GM19193 (cell line): ENCODE measurements around the gene RAB37.

Experiments
- POLR2A ChIP-seq: IDR thresholded peaks from 4 replicates; pipeline ENCODE4 v1.6.1; 2011; ENCODE audit not compliant: insufficient read depth, insufficient read length; ENCODE audit errors: extremely low read depth

RAB37 gene

DNA sequence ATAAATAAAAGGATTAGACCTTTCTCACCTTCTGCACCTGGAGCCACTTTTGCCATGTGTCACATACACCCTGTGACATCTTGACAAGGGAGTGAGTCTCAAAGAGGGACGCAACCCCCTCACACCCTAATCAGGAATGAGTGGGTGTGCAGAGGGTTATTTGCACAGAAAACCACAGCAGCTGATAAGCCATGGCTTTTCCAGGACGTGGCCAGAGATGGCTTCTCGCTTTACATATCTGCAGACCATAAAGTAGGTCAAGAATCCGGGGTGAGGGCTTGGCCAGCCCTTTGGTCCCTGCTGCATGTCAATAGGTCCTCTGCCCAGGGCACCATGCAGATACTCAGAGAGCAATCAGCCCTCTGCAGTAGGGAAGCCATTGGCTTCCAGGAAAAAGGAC, 21.9 kb upstream of the RAB37 start:
- TF ChIP-seq POLR2A, result no peak

DNA sequence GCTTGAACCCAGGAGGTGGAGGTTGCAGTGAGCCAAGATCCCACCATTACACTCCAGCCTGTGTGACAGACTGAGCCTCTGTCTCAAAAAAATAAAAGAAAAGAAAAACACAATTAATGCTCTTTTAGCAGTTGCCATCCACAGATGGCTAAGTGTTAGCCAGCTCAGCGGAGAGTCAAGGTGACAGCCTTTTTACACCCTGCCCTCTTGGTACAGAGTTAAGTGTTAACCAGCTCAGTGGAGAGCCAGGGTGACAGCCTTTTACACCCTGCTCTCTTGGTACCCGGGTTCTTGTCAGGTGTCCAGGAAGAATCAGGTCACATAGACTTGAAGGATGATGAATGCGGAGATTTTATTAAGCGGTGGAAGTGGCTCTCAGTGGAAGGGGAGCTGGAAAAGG, 16.6 kb upstream of the RAB37 start:
- no peak for TF ChIP-seq POLR2A

DNA sequence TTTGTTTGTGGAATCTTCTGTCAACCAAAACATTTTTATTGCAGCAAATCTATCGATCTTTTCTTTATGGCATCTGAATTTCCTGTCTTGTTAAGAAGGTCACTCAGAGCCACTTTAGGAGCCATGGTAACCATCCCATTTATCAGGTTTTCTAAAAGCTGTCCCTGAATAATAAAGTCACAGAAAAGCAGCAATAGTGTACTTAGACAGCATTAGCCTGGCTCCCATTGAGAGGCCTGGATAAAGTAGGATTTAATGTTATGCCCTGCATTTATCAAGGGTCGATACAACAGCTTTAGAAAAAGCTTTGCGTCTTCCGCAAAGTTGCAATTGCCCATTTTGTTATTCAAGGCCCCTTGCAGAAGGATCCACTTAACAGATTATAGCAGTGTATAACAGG, 14.3 kb upstream of the RAB37 start:
- no peak for TF ChIP-seq POLR2A

DNA sequence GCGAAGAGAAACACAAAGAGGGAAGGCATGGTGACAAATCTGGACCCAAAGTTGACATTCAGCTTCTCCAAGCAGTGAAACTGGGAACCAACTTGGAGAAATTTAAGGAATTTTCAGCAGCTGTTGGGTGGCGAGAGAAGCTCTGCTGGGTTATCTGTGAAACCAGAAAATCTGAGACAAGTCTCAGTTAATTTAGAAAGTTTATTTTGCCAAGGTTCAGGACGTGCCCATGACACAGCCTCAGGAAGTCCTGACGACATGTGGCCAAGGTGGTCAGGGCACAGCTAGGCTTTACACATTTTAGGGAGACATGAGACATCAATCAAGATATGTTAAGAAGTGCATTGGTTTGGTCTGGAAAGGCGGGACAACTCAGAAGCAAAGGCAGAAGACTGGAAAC, 13.2 kb upstream of the RAB37 start:
- TF ChIP-seq POLR2A, result no peak

DNA sequence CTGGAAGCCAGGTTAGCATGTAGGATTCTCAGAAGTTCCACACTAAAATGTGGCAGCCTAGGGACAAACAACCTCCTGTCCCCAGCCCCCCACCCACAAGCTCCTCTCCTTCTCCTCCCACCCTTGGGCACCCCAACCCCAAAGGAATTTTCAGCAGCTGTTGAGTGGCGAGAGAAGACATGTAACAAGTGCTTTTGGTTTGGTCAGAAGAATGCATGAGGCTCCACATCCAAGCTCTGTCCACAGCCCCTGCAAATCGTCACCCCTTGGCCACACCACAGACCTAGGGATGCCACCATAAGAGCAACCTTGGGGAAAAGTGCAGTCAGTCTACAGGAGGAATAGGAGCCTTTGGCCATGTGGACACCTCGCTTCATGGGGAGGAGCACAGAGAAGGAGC, 11.9 kb upstream of the RAB37 start:
- no peak for TF ChIP-seq POLR2A

DNA sequence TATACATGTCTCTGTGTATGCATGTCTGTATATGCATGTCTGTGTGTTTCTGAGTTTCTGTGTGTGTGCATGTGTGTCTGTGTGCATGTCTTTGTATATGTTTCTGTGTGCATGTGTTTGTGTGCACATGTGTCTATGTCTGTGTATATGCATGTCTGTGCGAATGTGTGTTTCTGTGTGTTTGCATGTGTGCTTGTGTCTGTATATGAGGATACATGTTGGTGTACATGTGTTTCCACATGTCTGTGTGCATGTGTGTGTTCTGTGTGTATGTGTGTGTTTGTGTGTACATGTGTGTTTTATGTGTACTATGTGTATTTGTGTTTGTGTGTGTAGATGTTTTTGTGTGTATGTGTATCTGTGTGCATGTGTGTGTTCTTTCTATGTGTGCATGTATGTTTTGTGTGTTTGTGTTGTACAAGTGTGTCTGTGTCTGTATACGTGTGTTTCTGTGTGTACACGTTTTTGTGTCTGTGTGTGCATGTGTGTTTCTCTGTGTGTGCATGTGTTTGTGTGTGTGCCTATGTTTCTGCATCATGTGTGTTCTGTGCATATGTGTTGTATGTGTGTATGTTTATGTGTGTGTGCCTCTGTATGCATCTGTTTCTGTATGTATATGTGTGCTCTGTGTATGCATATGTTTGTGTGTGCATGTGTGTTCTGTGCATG, 8.9 kb upstream of the RAB37 start:
- TF ChIP-seq POLR2A, result no peak

DNA sequence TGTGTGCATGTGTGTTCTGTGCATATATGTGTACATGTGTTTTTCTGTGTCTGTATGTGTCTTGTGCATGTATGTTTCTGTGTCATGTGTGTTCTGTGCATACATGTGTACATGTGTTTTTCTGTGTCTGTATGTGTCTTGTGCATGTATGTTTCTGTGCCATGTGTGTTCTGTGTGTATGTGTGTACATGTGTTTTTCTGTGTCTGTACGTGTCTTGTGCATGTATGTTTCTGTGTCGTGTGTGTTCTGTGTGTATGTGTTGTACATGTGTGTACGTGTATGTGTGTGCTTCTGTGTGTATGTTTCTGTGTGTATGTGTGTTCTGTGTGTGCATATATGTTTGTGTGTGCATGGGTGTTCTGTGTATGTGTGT, 8.4 kb upstream of the RAB37 start:
- TF ChIP-seq POLR2A, result no peak

DNA sequence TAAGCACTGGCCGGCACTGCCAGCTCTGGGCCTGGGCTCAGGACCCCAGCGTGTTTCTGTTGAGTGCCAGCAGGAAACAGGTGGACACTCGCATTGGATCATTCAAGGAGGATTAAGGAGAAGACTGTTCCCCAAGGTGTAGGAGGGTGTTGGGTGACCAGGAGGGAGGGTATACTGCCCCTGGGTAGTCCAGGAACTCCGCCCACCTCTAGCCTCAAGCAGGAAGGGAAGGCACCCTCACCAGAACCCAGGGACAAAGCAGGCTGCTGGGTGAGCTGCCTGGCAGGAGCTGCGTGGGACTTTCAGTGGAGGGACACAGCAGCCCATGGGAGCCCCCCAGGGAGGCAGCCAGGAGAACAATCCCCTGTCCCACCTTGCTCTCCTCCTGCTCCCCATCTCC, 7.7 kb upstream of the RAB37 start:
- TF ChIP-seq POLR2A, result no peak

DNA sequence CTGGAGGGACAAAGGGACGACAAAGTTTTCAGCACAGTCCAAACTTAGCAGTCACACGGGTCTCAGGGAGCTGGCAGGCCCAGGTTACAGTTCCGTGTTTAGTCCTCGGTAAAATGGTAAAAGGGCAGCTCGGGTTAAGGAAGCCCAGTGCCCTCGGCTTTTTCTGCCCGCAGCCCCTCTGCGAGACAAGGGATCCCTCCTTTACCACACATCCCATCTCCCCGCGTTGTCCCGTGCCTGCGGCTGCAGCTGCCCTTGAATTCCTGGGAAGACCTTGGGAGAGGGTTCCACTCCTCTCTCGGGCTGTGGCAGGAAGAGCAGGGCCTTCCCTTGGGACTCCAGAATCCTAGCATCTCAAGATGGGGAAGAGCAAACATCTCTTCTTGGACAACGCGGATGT, 7.2 kb upstream of the RAB37 start:
- no peak for TF ChIP-seq POLR2A

DNA sequence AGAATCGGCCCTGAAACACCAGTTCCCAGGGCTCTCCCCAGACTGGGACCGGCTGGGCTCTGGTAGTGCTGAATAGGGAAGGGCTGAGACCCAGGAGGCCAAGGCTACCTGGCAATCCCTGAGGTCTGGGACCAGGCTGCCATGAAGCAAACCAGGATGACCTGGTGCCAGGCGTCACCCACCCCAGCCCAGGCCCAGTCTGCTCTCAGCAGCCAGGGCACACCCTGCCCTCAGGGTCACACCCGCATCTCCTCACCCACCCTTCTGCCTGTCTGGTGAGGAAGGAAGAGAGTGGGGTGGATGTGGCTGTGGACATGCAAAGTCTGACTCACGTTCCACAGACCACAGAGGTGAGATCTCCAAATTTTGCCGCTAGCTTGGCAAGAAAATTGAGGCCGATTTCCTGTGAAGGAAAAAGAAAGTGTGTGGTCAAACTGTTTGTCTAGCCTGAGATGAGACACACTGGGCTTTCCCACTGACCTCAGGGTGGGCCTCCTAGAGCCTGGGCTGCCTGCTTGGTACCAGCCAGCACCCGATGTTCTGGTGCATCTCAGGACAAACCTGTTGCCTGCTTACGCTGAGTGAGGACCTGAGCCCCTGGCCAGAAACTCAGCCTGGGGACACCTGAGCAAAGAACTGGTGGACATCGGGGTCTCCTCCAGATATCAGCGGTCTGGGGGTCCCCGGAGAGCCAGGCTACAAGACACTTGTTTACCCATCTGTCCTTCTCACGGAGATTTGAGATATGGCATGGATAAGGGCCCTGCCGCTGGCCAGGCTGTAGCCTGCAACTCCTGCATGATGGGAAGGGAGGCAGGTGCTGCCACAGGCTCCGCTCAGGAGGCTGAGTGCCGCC, 6.3 kb upstream of the RAB37 start:
- TF ChIP-seq POLR2A, result no peak

DNA sequence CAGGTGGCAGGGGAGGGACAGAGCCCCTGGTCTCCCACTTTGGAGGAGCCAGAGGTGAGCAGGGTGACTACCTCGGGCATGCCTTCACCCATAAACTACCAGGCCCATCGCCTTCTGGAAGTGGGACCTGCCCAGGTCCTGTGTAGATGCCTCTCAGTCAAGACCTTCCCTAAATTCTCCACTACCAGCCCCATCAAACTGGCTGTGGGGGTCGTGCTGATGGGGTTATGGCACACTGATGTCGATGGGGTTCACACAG, 5.8 kb upstream of the RAB37 start:
- TF ChIP-seq POLR2A, result no peak

DNA sequence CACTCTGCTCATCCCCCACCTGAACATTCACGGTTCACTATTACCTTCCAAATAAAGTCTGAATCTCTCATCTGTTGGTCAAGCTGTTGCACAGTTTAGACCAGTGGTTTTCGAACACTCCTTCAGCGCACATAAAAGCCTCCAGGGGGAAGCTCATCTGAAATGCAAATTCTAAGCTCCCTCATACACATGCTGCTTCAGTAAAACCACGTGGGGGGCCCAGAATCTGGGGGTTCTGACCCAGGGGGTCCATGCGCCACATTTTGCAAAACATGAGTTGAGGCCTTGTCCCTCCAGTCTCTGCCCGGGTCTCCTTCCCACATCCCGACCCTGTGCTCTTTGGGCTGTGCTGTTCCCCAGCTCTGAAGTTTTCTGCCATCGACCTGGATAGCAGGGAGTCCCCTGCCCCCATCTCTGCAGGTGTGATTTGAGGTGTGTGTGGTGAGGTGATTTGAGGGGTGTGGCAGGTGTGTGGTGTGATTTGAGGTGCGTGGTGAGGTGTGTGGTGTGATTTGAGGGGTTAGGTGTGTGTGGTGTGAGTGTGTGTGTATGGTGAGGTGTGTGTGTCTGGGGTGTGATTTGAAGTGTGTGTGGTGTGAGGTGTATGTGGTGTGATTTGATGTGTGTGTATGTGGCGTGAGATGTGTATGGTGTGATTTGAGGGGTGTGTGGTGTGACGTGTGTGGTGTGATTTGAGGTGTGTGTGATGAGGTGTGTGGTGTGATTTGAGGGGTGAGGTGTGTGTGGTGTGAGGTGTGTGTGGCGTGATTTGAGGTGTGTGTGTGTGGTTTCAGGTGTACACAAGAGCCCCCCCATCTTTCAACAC, 4.8 kb upstream of the RAB37 start:
- TF ChIP-seq POLR2A, result no peak

DNA sequence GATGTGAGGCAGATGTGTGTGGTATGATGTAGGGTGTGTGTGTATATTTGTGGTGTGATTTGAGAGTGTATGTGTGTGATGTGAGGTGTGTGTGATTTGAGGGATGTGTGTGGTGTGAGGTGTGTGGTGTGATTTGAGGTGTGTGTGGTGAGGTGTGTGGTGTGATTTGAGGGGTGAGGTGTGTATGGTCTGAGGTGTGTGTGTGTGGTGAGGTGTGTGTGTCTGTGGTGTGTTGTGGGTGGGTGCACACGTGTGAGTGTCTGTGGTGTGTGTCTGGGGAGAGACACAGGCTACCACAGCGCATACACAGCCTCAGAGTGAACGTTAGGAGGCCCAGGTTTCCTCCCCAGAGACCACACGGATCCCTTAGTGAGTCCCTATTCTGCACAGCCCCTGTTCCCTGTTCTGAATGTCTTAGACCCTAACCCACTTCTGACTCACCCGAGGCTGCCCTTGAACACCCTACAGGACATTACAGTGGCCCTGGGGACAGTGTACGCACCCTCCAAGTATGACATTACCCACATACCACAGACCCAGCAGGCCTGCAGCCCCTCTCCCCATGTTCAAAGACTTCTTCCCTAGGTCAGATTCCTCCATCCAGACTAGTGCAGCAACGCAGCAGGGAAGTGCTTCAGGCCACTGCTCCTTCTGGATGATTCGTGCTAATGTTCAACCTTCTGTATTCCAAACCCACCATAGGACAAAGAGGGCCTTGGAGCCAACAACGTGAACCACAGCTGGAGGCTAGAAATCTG, 3.5 kb upstream of the RAB37 start:
- TF ChIP-seq POLR2A, result no peak

DNA sequence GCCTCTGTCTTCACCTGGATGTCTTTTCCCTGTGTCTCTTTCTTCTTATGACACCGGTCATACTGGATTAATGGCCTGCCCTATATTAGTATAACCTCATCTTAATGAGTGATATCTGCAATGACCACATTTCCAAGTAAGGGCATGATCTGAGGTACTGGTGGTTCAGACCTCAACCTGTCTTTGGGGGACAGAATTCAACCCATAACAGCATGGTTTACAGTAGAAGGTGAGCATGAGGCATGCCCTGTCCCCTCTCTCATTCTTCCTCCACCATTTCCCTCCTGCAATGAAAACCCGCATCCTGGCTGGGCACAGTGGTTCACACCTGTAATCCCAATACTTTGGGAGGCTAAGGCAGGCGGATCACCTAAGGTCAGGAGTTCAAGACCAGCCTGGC, 2.8 kb upstream of the RAB37 start:
- TF ChIP-seq POLR2A, result no peak
